IMR-90 (cell line): ENCODE results near the gene RAB14. TPM values are rescaled to one million over a fixed set of nuclear protein-coding genes. Genes with fewer than 3 reads are reported as not detected.

Experiments
- ATAC-seq: fragments of 200-7000 bp; cut with Tn5 transposase; 2 replicates; pipeline ENCODE4 v1.9.1; 2020; ENCODE audit warnings: low read depth, mild to moderate bottlenecking, moderate library complexity
- BruUV-seq: library from RNA; stranded (reverse); fragments of 400-500 nt; replicated peaks from 2 replicates; lab custom pipeline; 2021; lab: Mats Ljungman, UMichigan
- CTCF ChIA-PET: fragments of 300-600 bp; formaldehyde crosslinking; extraction: SDS; loops from one replicate; lab custom pipeline; 2021; ENCODE audit warnings: antibody characterized with exemption; lab: Yijun Ruan, JAX
- POLR2A ChIA-PET: fragments of 300-600 bp; sonication (Branson Sonifier 250); formaldehyde crosslinking; loops from one replicate; lab custom pipeline; 2022; ENCODE audit warnings: antibody characterized with exemption; ENCODE audit not compliant: unreplicated experiment; lab: Charles Lee
- DNase-seq: peaks from one replicate; pipeline ENCODE4 v3.0.0; 2013
- H2AFZ ChIP-seq: replicated peaks from 2 replicates; pipeline ENCODE3; 2013; ENCODE audit warnings: low read length, mild to moderate bottlenecking; ENCODE audit not compliant: poor library complexity
- H2AK5ac ChIP-seq: 2 replicates; pipeline ENCODE4 v1.6.1; 2013; ENCODE audit warnings: low read depth, low read length, inconsistent platforms
- H2AK9ac ChIP-seq: replicated peaks from 2 replicates; pipeline ENCODE3; 2013; ENCODE audit warnings: mild to moderate bottlenecking, low read depth, low read length, moderate library complexity; ENCODE audit not compliant: poor library complexity
- H2BK120ac ChIP-seq: 2 replicates; pipeline ENCODE4 v1.6.1; 2013; ENCODE audit warnings: low read depth, low read length, inconsistent platforms
- H2BK15ac ChIP-seq: 3 replicates; pipeline ENCODE4 v1.6.1; 2013; ENCODE audit warnings: low read depth, low read length, inconsistent platforms
- H2BK20ac ChIP-seq: 2 replicates; pipeline ENCODE4 v1.6.1; 2013; ENCODE audit warnings: low read depth, mild to moderate bottlenecking, inconsistent platforms, low read length, moderate library complexity
- H2BK5ac ChIP-seq: 2 replicates; pipeline ENCODE4 v1.6.1; 2013; ENCODE audit warnings: mild to moderate bottlenecking, low read depth, low read length, inconsistent platforms; ENCODE audit not compliant: poor library complexity, severe bottlenecking
- H3K14ac ChIP-seq: replicated peaks from 2 replicates; pipeline ENCODE4 v1.6.1; 2013; ENCODE audit warnings: low read depth, low read length, inconsistent platforms
- H3K18ac ChIP-seq: 2 replicates; pipeline ENCODE4 v1.6.1; 2013; ENCODE audit warnings: low read depth, low read length, control low read depth
- H3K23ac ChIP-seq: 2 replicates; pipeline ENCODE4 v1.6.1; 2013; ENCODE audit warnings: low read depth, low read length, inconsistent platforms
- H3K27ac ChIP-seq: 2 replicates; pipeline ENCODE4 v1.5.1; 2013; ENCODE audit warnings: mild to moderate bottlenecking, control low read depth, low read length; ENCODE audit not compliant: insufficient read depth
- H3K27me3 ChIP-seq: 2 replicates; pipeline ENCODE4 v1.6.1; 2013; ENCODE audit warnings: low read length; ENCODE audit not compliant: control insufficient read depth, insufficient read depth
- H3K36me3 ChIP-seq: 2 replicates; pipeline ENCODE4 v1.6.1; 2013; ENCODE audit warnings: low read length, mixed read lengths; ENCODE audit not compliant: control insufficient read depth, insufficient read depth
- H3K4ac ChIP-seq: 2 replicates; pipeline ENCODE4 v1.6.1; 2013; ENCODE audit warnings: low read depth, low read length, inconsistent platforms
- H3K4me1 ChIP-seq: 2 replicates; pipeline ENCODE4 v1.6.1; 2013; ENCODE audit warnings: low read length, mixed read lengths; ENCODE audit not compliant: control insufficient read depth, insufficient read depth
- H3K4me2 ChIP-seq: 2 replicates; pipeline ENCODE4 v1.6.1; 2013; ENCODE audit warnings: low read depth, mild to moderate bottlenecking, control low read depth, low read length, moderate library complexity
- H3K4me3 ChIP-seq: 2 replicates; pipeline ENCODE4 v1.5.1; 2013; ENCODE audit warnings: low read depth, mild to moderate bottlenecking, control low read depth, low read length, moderate library complexity; ENCODE audit not compliant: insufficient read depth
- H3K56ac ChIP-seq: 2 replicates; pipeline ENCODE4 v1.6.1; 2013; ENCODE audit warnings: low read length, inconsistent platforms; ENCODE audit not compliant: insufficient read depth; ENCODE audit errors: extremely low read depth
- H3K79me1 ChIP-seq, 2 experiments: 2 replicates each; pipeline ENCODE4 v1.6.1; 2013; ENCODE audit warnings: low read length in 2 of 2, inconsistent platforms in 1 of 2, low read depth in 1 of 2
- H3K9ac ChIP-seq: 2 replicates; pipeline ENCODE4 v1.6.1; 2013; ENCODE audit warnings: low read depth, low read length, control low read depth
- H3K9me1 ChIP-seq: 2 replicates; pipeline ENCODE4 v1.6.1; 2013; ENCODE audit warnings: low read length, inconsistent platforms; ENCODE audit not compliant: insufficient read depth
- H3K9me3 ChIP-seq: 2 replicates; pipeline ENCODE4 v1.6.1; 2013; ENCODE audit warnings: low read length; ENCODE audit not compliant: control insufficient read depth, insufficient read depth
- H4K20me1 ChIP-seq: 2 replicates; pipeline ENCODE4 v1.6.1; 2013; ENCODE audit warnings: low read length, inconsistent platforms; ENCODE audit not compliant: insufficient read depth
- H4K5ac ChIP-seq: 2 replicates; pipeline ENCODE4 v1.6.1; 2013; ENCODE audit warnings: mild to moderate bottlenecking, low read depth, low read length, control low read depth
- H4K8ac ChIP-seq, 2 experiments: 2 replicates each; pipeline ENCODE4 v1.6.1; 2013; ENCODE audit warnings: low read depth in 2 of 2, low read length in 2 of 2, control low read depth in 1 of 2, inconsistent platforms in 1 of 2
- H4K91ac ChIP-seq: 2 replicates; pipeline ENCODE4 v1.6.1; 2013; ENCODE audit warnings: low read depth, low read length, inconsistent platforms; ENCODE audit not compliant: insufficient read depth
- BHLHE40 ChIP-seq: fragments of 150-350 bp; IDR thresholded peaks from 2 replicates; pipeline ENCODE4 v1.6.1; 2016; ENCODE audit warnings: mild to moderate bottlenecking, low read depth, low read length
- CEBPB ChIP-seq: IDR thresholded peaks from 2 replicates; pipeline ENCODE4 v1.6.1; 2012; ENCODE audit warnings: low read depth, low read length, improper control_type of control experiment
- CTCF ChIP-seq: conservative IDR thresholded peaks from 2 replicates; pipeline ENCODE4 v1.5.1; 2012; ENCODE audit warnings: mild to moderate bottlenecking, low read depth, low read length, improper control_type of control experiment
- ELK1 ChIP-seq: fragments of 150-350 bp; IDR thresholded peaks from 2 replicates; pipeline ENCODE4 v1.6.1; 2016; ENCODE audit warnings: low read depth, mild to moderate bottlenecking, low read length, moderate library complexity, borderline replicate concordance
- FOS ChIP-seq: fragments of 150-350 bp; IDR thresholded peaks from 2 replicates; pipeline ENCODE4 v1.6.1; 2016; ENCODE audit warnings: low read depth, low read length
- MAFK ChIP-seq: IDR thresholded peaks from 2 replicates; pipeline ENCODE4 v1.6.1; 2012; ENCODE audit warnings: low read depth, low read length, improper control_type of control experiment
- MXI1 ChIP-seq: IDR thresholded peaks from 2 replicates; pipeline ENCODE4 v1.6.1; 2012; ENCODE audit warnings: low read depth, mild to moderate bottlenecking, low read length, moderate library complexity, borderline replicate concordance
- NFE2L2 ChIP-seq: fragments of 150-350 bp; IDR thresholded peaks from 2 replicates; pipeline ENCODE4 v1.6.1; 2016; ENCODE audit warnings: low read depth, mild to moderate bottlenecking, low read length
- POLR2A ChIP-seq: IDR thresholded peaks from 2 replicates; pipeline ENCODE4 v1.6.1; 2012; ENCODE audit warnings: mild to moderate bottlenecking, low read depth, low read length
- RAD21 ChIP-seq: IDR thresholded peaks from 2 replicates; pipeline ENCODE4 v1.6.1; 2012; ENCODE audit warnings: low read length, improper control_type of control experiment
- RFX5 ChIP-seq: IDR thresholded peaks from 2 replicates; pipeline ENCODE4 v1.8.0; 2012; ENCODE audit warnings: low read depth, mild to moderate bottlenecking, low read length, moderate library complexity
- SMC3 ChIP-seq: fragments of 150-350 bp; IDR thresholded peaks from 2 replicates; pipeline ENCODE4 v1.6.1; 2016; ENCODE audit warnings: low read depth, mild to moderate bottlenecking, antibody characterized with exemption, low read length, moderate library complexity
- WGBS, 2 experiments: methylation state at CpG; one replicate each; pipeline versions ENCODE4 v1.1.5 to v1.1.7; 2013; ENCODE audit warnings: missing lambda C conversion rate in 2 of 2; ENCODE audit not compliant: insufficient read length in 1 of 2; ENCODE audit errors: extremely low coverage in 2 of 2; 5-methylcytosine and 5-hydroxymethylcytosine counted together
- dilution Hi-C: fragments of 300-500 bp; cut with HindIII; formaldehyde crosslinking; loops from one replicate; pipeline ENCODE4 v1.14.3; 2018; ENCODE audit warnings: low sequenced_read_pairs; ENCODE audit not compliant: unreplicated experiment
- in situ Hi-C: fragments of 300-500 bp; cut with MboI; formaldehyde crosslinking; loops from 3 replicates; pipeline ENCODE4 v1.14.3; 2019; ENCODE audit warnings: low sequenced_read_pairs, inconsistent platforms, mixed read lengths
- intact Hi-C: fragments of 100-400 bp; cut with micrococcal nuclease; formaldehyde crosslinking; loops from 2 replicates; pipeline ENCODE4 v1.10.0; 2022
- polyA plus RNA-seq, 3 experiments: library from polyadenylated mRNA; depleted of rRNA; stranded (reverse); fragments of >200 nt; gene quantifications; 2 replicates each; pipeline ENCODE4 v1.2.3, GENCODE V29; 2012; ENCODE audit warnings: low replicate concordance in 1 of 3
- total RNA-seq: library from RNA; depleted of rRNA; stranded (reverse); fragments of >200 nt; gene quantifications from 2 replicates; pipeline ENCODE4 v1.2.3, GENCODE V29; 2012
- TF ChIP-seq, protein P1 (sequence below): fragments of 150-350 bp; IDR thresholded peaks from 2 replicates; pipeline ENCODE4 v1.6.1; 2017; ENCODE audit warnings: mild to moderate bottlenecking, antibody characterized with exemption, low read length, low read depth

RAB14 gene
- total and polyA plus RNA-seq, 2 of the 4 experiments (the other 2 are of a cell fraction) = 20.1 to 29.3 TPM

GRCh38 chr9:121189006-121189405 lies 12.7 kb downstream of the RAB14 start:
- DNase-seq (no peak), ATAC-seq (no peak)
- in situ Hi-C loops = no loop called here
- H2AK5ac ChIP-seq = no peak overlapping the region
- H4K20me1 ChIP-seq = peaks cover 81% of the 10 kb centered on the region
- no peaks in the 10 kb centered on the region for H3K9me3 ChIP-seq
- no peak overlapping the region for H3K4me2 ChIP-seq
- BruUV-seq = no TSS peak
- no peak overlapping the region for H3K18ac ChIP-seq
- no peak overlapping the region for H3K27ac ChIP-seq
- H3K14ac ChIP-seq = no peak overlapping the region
- ChIA-PET POLR2A (no interaction called here), CTCF (no interaction called here)
- dilution Hi-C loops = no loop called here
- no peak overlapping the region for H2BK120ac ChIP-seq
- no CpG with 5 or more reads among the region's 1 CpG for WGBS, 2 experiments
- H3K79me1 ChIP-seq = peaks cover 12 to 75% of the 10 kb centered on the region in 2 experiments
- no peak overlapping the region for H4K5ac ChIP-seq
- no peak for TF ChIP-seq SMC3
- TF ChIP-seq POLR2A = no peak
- no peak for TF ChIP-seq CTCF
- TF ChIP-seq MXI1 = no peak
- no peak for TF ChIP-seq CEBPB
- no peak for TF ChIP-seq RFX5
- TF ChIP-seq, protein P1, sequence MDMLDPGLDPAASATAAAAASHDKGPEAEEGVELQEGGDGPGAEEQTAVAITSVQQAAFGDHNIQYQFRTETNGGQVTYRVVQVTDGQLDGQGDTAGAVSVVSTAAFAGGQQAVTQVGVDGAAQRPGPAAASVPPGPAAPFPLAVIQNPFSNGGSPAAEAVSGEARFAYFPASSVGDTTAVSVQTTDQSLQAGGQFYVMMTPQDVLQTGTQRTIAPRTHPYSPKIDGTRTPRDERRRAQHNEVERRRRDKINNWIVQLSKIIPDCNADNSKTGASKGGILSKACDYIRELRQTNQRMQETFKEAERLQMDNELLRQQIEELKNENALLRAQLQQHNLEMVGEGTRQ = no peak
- TF ChIP-seq RAD21 = no peak
- TF ChIP-seq MAFK = no peak
- TF ChIP-seq NFE2L2 = no peak
- no peak for TF ChIP-seq BHLHE40
- TF ChIP-seq FOS = no peak
- TF ChIP-seq ELK1 = no peak
- H2BK5ac ChIP-seq = no peak overlapping the region
- H3K4me3 ChIP-seq = no peak overlapping the region
- H3K9me1 ChIP-seq = peaks cover 8% of the 10 kb centered on the region
- H2BK20ac ChIP-seq = no peak overlapping the region
- no peak overlapping the region for H3K23ac ChIP-seq
- H3K27me3 ChIP-seq = no peaks in the 10 kb centered on the region
- H3K36me3 ChIP-seq = peaks cover 5% of the 10 kb centered on the region
- H4K91ac ChIP-seq = no peak overlapping the region
- H3K56ac ChIP-seq = no peak overlapping the region
- H4K8ac ChIP-seq = no peak overlapping the region
- H3K4me1 ChIP-seq = peaks cover 8% of the 10 kb centered on the region
- no peak overlapping the region for H2AK9ac ChIP-seq
- intact Hi-C loops = no loop called here
- H3K4ac ChIP-seq = no peak overlapping the region
- H3K9ac ChIP-seq = no peak overlapping the region
- no peak overlapping the region for H2BK15ac ChIP-seq
- H2AFZ ChIP-seq = no peak overlapping the region
